Measurements from ENCODE around the gene EXOC4.

DNA sequence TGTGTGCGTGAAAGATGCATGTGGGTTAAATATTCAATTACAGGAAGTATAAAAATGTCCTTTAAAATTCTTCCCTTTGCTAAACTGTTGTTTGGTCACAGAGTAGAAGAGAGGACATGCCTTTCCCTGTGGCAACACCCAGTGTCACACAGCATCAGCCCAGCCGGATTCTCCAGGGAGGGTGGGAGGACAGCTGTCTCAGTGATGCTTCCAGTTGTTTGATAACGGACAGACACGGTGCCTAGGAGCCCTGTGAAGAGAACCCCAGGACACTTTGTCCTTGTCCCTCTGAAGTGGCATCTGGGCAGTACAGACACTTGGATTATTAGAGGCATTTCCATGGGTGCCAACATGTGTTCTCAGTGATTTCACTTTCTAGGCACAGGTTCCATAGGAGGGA is 567.7 kb downstream of the EXOC4 start:
- TF ChIP-seq YY1 (IDR thresholded peaks at IDR 0.05; ENCODE audit: insufficient read depth, insufficient read length), result no peak
- TF ChIP-seq SUZ12 (IDR thresholded peaks at IDR 0.05; ENCODE audit: extremely low read depth, insufficient read depth, insufficient read length), result no peak
- no peak for TF ChIP-seq ZNF274 (IDR thresholded peaks at IDR 0.05; ENCODE audit: low read depth, low read length)

All from NT2/D1 (cell line).